Effector memory CD4-positive, alpha-beta T cell (primary cell): ENCODE data around the gene B3GNT8.
A peak's percentile ranks its signal among the peaks of the same experiment; 100 is the strongest.

Experiments used
- DNase-seq, 3 donors: peaks; one replicate each; pipeline ENCODE4 v3.0.0-alpha.2; 2020
- H3K27ac ChIP-seq: 2 replicates; pipeline ENCODE4 v1.7.0; 2013; ENCODE audit warnings: mild to moderate bottlenecking, low read length, moderate library complexity; ENCODE audit not compliant: insufficient read depth, poor library complexity, severe bottlenecking
- H3K27me3 ChIP-seq: replicated peaks from 2 replicates; pipeline ENCODE4 v1.7.0; 2013; ENCODE audit warnings: mild to moderate bottlenecking, low read length; ENCODE audit not compliant: insufficient read depth, control insufficient read depth, poor library complexity, severe bottlenecking
- H3K36me3 ChIP-seq: 2 replicates; pipeline ENCODE4 v1.7.0; 2013; ENCODE audit warnings: mild to moderate bottlenecking, low read length, moderate library complexity; ENCODE audit not compliant: control insufficient read depth, insufficient read depth
- H3K4me1 ChIP-seq: 2 replicates; pipeline ENCODE4 v1.7.0; 2013; ENCODE audit warnings: low read length, mild to moderate bottlenecking; ENCODE audit not compliant: control insufficient read depth, insufficient read depth, poor library complexity, severe bottlenecking
- H3K4me3 ChIP-seq: 2 replicates; pipeline ENCODE4 v1.7.0; 2013; ENCODE audit warnings: low read length, low read depth, mild to moderate bottlenecking; ENCODE audit not compliant: insufficient read depth, poor library complexity, severe bottlenecking
- H3K9me3 ChIP-seq: 2 replicates; pipeline ENCODE4 v1.7.0; 2013; ENCODE audit warnings: mild to moderate bottlenecking, low read length, moderate library complexity; ENCODE audit not compliant: control insufficient read depth

B3GNT8 gene

DNA sequence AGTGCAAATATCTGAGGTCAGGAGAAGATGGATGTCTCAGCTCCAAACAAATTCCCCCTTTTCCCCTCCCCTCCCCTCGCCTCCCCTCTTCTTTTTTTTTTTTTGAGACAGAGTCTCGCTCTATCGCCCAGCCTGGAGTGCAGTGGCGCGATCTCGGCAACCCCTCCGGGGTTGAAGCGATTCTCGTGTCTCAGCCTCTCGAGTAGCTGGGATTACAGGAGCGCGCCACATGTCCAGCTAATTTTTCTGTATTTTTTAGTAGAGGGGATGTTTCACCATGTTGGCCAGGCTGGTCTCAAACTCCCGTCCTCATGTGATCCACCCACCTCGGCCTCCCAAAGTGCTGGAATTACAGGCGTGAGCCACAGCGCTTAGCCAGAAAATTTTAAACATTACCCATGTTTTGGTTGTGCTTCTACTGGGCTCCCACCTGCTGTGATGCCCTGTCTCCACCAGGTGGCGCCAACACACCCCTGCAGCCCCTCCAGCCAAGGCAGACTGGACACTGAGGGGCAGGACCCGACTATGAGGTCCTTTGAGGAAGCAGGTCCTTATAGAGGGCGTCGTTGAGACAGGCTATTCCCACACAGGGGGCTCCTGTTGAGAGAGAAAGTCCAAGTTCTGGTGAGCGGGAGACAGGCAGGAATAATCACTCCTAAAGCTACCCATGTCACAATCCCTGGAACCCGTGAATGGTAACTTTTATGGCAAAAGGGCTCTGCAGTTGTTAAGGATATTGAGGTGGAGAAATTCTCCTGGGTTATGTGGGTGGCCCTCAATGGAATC, 22.1 kb upstream of the B3GNT8 start:
- Histone ChIP-seq H3K27me3 (no peaks in the 10 kb centered on the region), H3K9me3 (no peaks in the 10 kb centered on the region), H3K36me3 (no peaks in the 10 kb centered on the region), H3K4me3 (peak overlapping the region; percentile 27), H3K27ac (no peak overlapping the region), H3K4me1 (no peaks in the 10 kb centered on the region)
- peak; percentile 46 to 57 (median 47) for DNase-seq

GRCh38 chr19:41447732-41448332, 20.7 kb upstream of the B3GNT8 start:
- no peak for DNase-seq
- Histone ChIP-seq H3K27ac (no peak overlapping the region), H3K4me3 (no peak overlapping the region), H3K27me3 (no peaks in the 10 kb centered on the region), H3K9me3 (no peaks in the 10 kb centered on the region), H3K36me3 (no peaks in the 10 kb centered on the region), H3K4me1 (no peaks in the 10 kb centered on the region)

GRCh38 chr19:41445575-41445974, 18.4 kb upstream of the B3GNT8 start:
- H3K27ac ChIP-seq = no peak overlapping the region
- H3K27me3 ChIP-seq = no peaks in the 10 kb centered on the region
- H3K4me1 ChIP-seq = no peaks in the 10 kb centered on the region
- H3K9me3 ChIP-seq = no peaks in the 10 kb centered on the region
- no peak overlapping the region for H3K4me3 ChIP-seq
- no peak for DNase-seq
- H3K36me3 ChIP-seq = no peaks in the 10 kb centered on the region

GRCh38 chr19:41443813-41444455, 16.8 kb upstream of the B3GNT8 start:
- no peaks in the 10 kb centered on the region for H3K27me3 ChIP-seq
- H3K4me1 ChIP-seq = no peaks in the 10 kb centered on the region
- DNase-seq = no peak
- no peaks in the 10 kb centered on the region for H3K9me3 ChIP-seq
- no peak overlapping the region for H3K27ac ChIP-seq
- no peak overlapping the region for H3K4me3 ChIP-seq
- H3K36me3 ChIP-seq = no peaks in the 10 kb centered on the region

- Histone ChIP-seq H3K27ac (no peak within 1 kb of the TSS), H3K27me3 (no peaks in the 10 kb centered on the region), H3K9me3 (no peaks in the 10 kb centered on the region), H3K4me3 (no peak within 1 kb of the TSS), H3K4me1 (no peaks in the 10 kb centered on the region), H3K36me3 (no peaks in the 10 kb centered on the region)
- DNase-seq = no peak
These were observed 15.5 kb upstream of the B3GNT8 start, which contains the start of gene ERICH4 for GRCh38 chr19:41442473-41443355. ERICH4 (plus strand) TSS chr19:41443156; CDS start chr19:41443170, 14 bp downstream.

GRCh38 chr19:41441321-41441945, 14.3 kb upstream of the B3GNT8 start:
- H3K9me3 ChIP-seq = no peaks in the 10 kb centered on the region
- no peak overlapping the region for H3K27ac ChIP-seq
- no peaks in the 10 kb centered on the region for H3K27me3 ChIP-seq
- H3K36me3 ChIP-seq = no peaks in the 10 kb centered on the region
- no peak for DNase-seq
- no peak overlapping the region for H3K4me3 ChIP-seq
- no peaks in the 10 kb centered on the region for H3K4me1 ChIP-seq

GRCh38 chr19:41439441-41440222, 12.5 kb upstream of the B3GNT8 start, which contains the start of gene DMAC2:
DMAC2 (minus strand) TSS chr19:41439912; CDS start chr19:41439899, 13 bp downstream.
- Histone ChIP-seq H3K4me1 (no peaks in the 10 kb centered on the region), H3K9me3 (no peaks in the 10 kb centered on the region), H3K4me3 (peak within 1 kb of the TSS; percentile 90), H3K27ac (peak within 1 kb of the TSS; percentile 75), H3K27me3 (no peaks in the 10 kb centered on the region), H3K36me3 (peaks cover 3% of the 10 kb centered on the region)
- peak; percentile 81 to 88 (median 88) for DNase-seq

DNA sequence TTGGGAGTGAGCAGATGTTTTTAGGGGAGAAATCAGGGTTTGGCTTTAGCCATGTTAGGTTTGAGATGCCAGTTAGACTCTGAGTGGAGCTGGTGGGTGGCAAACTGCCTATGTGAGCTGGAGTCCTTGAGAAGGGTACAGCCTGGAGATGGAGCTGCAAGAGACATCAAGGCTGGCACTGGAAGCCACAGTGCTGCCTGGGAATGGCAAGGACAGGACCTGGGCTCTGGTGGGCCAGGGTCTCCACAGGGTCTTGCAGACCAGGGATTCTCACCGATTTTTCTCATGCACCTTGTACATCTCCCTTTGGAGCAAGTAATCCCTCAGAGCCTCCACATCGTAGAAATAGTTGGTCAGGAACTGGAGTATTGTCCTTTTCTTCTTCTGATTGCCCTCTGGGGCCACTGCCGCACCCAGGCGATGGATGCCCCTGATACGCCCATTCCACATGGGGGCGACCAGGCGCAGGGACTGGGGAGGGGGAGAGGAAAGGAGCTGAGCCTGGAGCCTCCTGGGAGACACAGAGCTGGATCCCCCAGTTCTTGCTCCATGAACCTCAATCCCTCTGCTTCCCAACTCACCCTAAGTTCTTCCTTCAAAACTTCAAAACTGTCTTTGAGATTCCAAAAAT, 10.9 kb upstream of the B3GNT8 start:
- Histone ChIP-seq H3K36me3 (peaks cover 6% of the 10 kb centered on the region), H3K4me1 (no peaks in the 10 kb centered on the region), H3K27ac (no peak overlapping the region), H3K4me3 (no peak overlapping the region), H3K9me3 (no peaks in the 10 kb centered on the region), H3K27me3 (no peaks in the 10 kb centered on the region)
- no peak for DNase-seq
